HG02642 (cell line): ENCODE results near the gene EXOSC9.

ENCODE experiments used
- ATAC-seq: cut with Tn5 transposase; IDR thresholded peaks from one replicate; pipeline ENCODE4 v1.9.1; 2021; ENCODE audit warnings: mild to moderate bottlenecking; ENCODE audit not compliant: unreplicated experiment, poor library complexity

Gene EXOSC9

GRCh38 chr4:121788896-121789295 lies 12.2 kb upstream of the EXOSC9 start:
- peak; percentile 85 for ATAC-seq

- ATAC-seq: no peak
Observed at GRCh38 chr4:121789455-121789854, 11.7 kb upstream of the EXOSC9 start.

GRCh38 chr4:121789960-121790829 lies 10.9 kb upstream of the EXOSC9 start:
- no peak for ATAC-seq

GRCh38 chr4:121790976-121791375 lies 10.1 kb upstream of the EXOSC9 start:
- no peak for ATAC-seq

- ATAC-seq: no peak
Observed at GRCh38 chr4:121791481-121791880, 9.6 kb upstream of the EXOSC9 start.

GRCh38 chr4:121792966-121793365 lies 8.2 kb upstream of the EXOSC9 start:
- ATAC-seq: no peak

- no peak for ATAC-seq
Observed at GRCh38 chr4:121794505-121795188, 6.5 kb upstream of the EXOSC9 start.

GRCh38 chr4:121796283-121796682 lies 4.8 kb upstream of the EXOSC9 start:
- ATAC-seq: no peak

- no peak for ATAC-seq
Observed at GRCh38 chr4:121799208-121799823, 1.8 kb upstream of the EXOSC9 start.

GRCh38 chr4:121799867-121800501 lies 1.1 kb upstream of the EXOSC9 start:
- no peak for ATAC-seq

- peak; percentile 27 for ATAC-seq
Observed at GRCh38 chr4:121800638-121800960, 524 bp upstream of the EXOSC9 start.

- no peak for ATAC-seq
Observed at GRCh38 chr4:121801715-121802075, 572 bp downstream of the EXOSC9 start.

GRCh38 chr4:121806411-121806810 lies 5.3 kb downstream of the EXOSC9 start:
- ATAC-seq: no peak

- no peak for ATAC-seq
Observed at GRCh38 chr4:121811122-121811521, 10.0 kb downstream of the EXOSC9 start.

GRCh38 chr4:121814756-121815155 lies 13.6 kb downstream of the EXOSC9 start:
- ATAC-seq: no peak

- ATAC-seq: no peak
Observed at GRCh38 chr4:121817006-121817405, 15.9 kb downstream of the EXOSC9 start.

GRCh38 chr4:121817701-121818100 lies 16.6 kb downstream of the EXOSC9 start:
- no peak for ATAC-seq

- ATAC-seq: no peak
Observed at GRCh38 chr4:121818215-121818614, 17.1 kb downstream of the EXOSC9 start.

- ATAC-seq: no peak
Observed at GRCh38 chr4:121819216-121819965, 18.3 kb downstream of the EXOSC9 start.

- ATAC-seq: no peak
Observed at GRCh38 chr4:121822047-121822446, 20.9 kb downstream of the EXOSC9 start.
